ENCODE measurements around the gene RXFP3.
"Not testable (repeated sequence)": the region's sequence is repeated elsewhere in the genome, so short reads cannot be mapped to it uniquely, and the experiment has no call there.

Gene RXFP3, protein sequence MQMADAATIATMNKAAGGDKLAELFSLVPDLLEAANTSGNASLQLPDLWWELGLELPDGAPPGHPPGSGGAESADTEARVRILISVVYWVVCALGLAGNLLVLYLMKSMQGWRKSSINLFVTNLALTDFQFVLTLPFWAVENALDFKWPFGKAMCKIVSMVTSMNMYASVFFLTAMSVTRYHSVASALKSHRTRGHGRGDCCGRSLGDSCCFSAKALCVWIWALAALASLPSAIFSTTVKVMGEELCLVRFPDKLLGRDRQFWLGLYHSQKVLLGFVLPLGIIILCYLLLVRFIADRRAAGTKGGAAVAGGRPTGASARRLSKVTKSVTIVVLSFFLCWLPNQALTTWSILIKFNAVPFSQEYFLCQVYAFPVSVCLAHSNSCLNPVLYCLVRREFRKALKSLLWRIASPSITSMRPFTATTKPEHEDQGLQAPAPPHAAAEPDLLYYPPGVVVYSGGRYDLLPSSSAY

DNA sequence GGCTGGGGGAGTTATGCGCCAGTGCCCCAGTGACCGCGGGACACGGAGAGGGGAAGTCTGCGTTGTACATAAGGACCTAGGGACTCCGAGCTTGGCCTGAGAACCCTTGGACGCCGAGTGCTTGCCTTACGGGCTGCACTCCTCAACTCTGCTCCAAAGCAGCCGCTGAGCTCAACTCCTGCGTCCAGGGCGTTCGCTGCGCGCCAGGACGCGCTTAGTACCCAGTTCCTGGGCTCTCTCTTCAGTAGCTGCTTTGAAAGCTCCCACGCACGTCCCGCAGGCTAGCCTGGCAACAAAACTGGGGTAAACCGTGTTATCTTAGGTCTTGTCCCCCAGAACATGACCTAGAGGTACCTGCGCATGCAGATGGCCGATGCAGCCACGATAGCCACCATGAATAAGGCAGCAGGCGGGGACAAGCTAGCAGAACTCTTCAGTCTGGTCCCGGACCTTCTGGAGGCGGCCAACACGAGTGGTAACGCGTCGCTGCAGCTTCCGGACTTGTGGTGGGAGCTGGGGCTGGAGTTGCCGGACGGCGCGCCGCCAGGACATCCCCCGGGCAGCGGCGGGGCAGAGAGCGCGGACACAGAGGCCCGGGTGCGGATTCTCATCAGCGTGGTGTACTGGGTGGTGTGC lies at the start of gene RXFP3:
RXFP3 (plus strand) TSS at position 6 of the 636 bp plus-strand sequence; CDS start at position 361, 355 bp downstream.
- no peak for DNase-seq (ENCODE audit: low read depth in 2 of 2)

- no peak for DNase-seq (ENCODE audit: low read depth in 2 of 2)
Measured at GRCh38 chr5:33887268-33887667, 48.9 kb upstream of the RXFP3 start.

- no peak for DNase-seq (ENCODE audit: low read depth in 2 of 2)
Measured at GRCh38 chr5:33888587-33888986, 47.6 kb upstream of the RXFP3 start.

DNA sequence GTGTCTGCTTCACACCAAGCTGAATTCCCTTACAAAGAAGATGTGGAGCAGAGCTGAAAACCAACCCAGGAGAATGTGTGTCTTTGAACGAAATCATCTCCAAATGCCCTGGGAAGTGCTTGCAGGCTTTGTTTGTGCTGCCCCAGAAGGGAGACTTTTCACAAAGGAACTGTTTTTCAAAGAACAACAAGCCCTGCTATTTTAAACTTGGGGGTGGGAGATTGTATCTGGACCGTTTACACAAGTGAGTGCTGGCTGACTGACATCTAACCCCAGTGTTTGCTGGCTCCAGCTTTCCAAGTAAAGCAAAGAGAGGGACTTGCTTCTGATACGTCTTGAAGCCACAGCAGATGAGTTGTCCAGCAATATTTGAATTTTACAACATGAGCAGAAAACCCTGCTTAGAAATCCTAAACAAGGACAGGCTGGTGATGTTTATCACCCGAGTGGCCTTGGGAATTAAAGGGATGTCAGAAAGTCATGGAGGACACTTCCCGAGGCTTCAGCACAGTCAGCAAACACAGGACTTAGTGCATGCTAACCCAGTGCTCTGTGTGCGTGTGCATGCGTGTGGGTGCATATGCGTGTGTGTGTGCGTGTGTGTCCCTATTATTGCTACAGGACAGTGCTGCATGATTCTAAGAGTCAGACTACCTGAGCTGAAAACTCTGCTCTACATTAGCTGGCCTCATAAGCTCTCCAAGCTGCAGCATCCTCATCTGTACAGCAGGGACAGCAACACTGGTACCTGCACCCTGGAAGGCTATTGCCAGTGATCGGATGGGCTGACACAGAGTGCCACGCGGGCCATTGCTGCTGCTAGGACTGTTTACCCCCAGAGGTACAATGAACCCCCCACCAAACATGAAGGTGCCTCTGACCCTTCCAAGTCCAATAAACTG lies 45.8 kb upstream of the RXFP3 start:
- no peak for DNase-seq (ENCODE audit: low read depth in 2 of 2)

- DNase-seq (ENCODE audit: low read depth in 2 of 2): no peak
Measured at GRCh38 chr5:33891446-33891787, 44.8 kb upstream of the RXFP3 start.

- DNase-seq (ENCODE audit: low read depth in 2 of 2): no peak
Measured at GRCh38 chr5:33891788-33892619, 44.2 kb upstream of the RXFP3 start, which contains the start of gene ADAMTS12. ADAMTS12 (minus strand) TSS chr5:33891990; CDS start chr5:33891856, 134 bp downstream.

DNA sequence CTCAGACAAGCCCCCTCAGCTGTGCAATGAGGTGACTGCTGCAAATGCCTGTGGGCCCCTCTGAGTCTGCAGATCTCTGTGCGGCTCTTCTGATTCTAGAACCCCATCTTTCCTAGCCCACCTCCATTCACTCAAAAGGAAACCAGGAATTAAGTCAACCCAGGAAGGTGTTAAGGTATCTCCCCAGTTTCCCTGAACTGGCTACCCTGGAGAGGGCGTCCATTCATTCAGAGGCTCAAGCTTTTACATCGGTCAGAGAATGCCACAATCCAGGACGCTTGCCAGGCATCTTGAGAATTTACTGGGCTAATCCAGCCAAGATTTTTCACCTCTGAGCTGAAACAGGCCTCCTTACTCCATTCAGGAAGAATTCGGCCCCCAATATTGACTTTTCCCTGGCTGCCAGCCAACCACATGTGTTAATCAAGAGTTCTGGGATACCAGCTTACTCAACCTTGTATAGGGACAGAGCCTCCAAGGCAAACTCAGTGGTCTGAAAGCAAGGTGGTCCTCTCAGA lies 43.5 kb upstream of the RXFP3 start:
- no peak for DNase-seq (ENCODE audit: low read depth in 2 of 2)

- DNase-seq (ENCODE audit: low read depth in 2 of 2): no peak
Measured at GRCh38 chr5:33894566-33894965, 41.6 kb upstream of the RXFP3 start.

DNA sequence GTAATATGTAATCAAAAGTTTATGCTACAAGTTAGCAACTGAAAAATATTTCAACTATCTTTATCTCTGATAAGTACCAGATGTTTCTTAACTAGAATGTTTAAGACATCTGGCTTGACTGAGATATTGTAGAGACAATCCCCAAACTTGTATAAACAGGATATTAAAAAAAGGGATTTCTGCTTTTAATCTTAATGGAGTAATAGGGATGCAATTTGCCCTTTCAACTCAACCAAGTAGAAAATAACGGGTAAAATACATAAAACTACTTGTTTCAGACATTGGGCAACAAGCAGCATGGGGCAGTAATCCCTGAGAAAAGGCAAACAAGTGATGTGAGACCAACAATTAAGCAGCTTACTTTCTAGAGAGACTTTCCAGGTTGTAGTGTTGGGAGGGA lies 35.0 kb upstream of the RXFP3 start:
- DNase-seq (ENCODE audit: low read depth in 2 of 2): no peak

- no peak for DNase-seq (ENCODE audit: low read depth in 2 of 2)
Measured at GRCh38 chr5:33903118-33903517, 33.1 kb upstream of the RXFP3 start.

DNA sequence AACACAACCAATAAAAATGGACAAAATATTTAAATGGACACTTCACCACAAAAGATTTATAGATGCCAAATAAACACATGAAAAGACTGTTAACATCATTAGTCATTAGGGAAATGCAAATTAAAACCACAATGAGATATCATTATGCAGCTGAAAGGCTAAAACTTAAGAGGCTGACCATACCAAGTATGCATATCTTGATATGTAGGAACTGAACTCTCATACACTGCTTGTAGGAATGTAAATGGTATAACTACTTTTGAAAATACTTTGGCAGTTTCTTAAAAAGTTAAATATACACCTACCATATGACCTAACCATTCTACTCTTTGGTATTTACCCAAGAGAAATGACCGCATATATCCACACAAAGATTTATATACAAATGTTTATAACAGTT lies 30.8 kb upstream of the RXFP3 start:
- DNase-seq (ENCODE audit: low read depth in 2 of 2): no peak

DNA sequence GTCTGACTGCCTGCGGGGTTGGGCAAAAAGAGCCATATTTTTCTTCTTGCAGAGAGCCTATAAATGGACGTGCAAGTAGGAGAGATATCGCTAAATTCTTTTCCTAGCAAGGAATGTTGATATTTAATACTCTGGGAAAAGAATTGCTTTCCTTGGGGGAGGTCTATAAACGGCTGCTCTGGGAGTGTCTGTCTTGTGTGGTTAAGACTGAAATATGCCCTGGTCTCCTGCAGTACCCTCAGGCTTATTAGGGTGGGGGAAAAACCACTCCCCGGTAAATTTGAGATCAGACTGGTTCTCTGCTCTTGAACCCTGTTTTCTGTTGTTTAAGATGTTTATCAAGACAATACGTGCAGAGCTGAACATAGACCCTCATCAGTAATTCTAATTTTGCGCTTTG lies 29.9 kb upstream of the RXFP3 start:
- DNase-seq (ENCODE audit: low read depth in 2 of 2): not testable (repeated sequence)

DNA sequence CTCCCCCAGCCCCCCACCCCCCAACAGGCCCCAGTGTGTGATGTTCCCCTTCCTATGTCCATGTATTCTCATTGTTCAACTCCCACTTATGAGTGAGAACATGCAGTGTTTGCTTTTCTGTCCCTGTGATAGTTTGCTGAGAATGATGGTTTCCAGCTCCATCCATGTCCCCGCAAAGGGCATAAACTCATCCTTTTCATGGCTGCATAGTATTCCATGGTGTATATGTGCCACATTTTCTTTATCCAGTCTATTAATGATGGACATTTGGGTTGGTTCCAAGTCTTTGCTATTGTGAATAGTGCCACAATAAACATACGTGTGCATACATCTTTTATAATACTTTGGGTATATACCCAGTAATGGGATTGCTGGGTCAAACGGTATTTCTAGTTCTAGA lies 21.3 kb upstream of the RXFP3 start:
- not testable (repeated sequence) for DNase-seq (ENCODE audit: low read depth in 2 of 2)

DNA sequence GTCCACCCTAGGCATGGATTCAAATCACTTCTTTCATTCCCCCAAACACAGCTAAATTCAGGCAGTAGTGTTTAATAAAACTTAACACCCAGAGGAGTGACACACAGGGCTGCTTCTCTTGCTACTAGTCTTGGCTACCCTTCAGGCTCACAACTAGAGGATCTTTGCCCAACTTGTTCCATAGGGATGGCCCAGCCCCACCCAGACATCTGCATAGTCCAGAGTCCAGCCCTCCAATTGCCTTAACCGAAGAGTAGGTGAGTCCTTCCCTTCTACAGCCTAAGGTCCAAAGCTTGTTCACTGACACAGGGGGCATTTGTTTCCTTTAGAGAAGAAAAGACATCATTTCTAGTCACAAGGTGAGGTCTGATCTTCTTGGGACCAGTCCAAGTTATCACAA lies 15.2 kb upstream of the RXFP3 start:
- no peak for DNase-seq (ENCODE audit: low read depth in 2 of 2)

GRCh38 chr5:33925278-33925677 lies 10.9 kb upstream of the RXFP3 start:
- DNase-seq (ENCODE audit: low read depth in 2 of 2): no peak

DNA sequence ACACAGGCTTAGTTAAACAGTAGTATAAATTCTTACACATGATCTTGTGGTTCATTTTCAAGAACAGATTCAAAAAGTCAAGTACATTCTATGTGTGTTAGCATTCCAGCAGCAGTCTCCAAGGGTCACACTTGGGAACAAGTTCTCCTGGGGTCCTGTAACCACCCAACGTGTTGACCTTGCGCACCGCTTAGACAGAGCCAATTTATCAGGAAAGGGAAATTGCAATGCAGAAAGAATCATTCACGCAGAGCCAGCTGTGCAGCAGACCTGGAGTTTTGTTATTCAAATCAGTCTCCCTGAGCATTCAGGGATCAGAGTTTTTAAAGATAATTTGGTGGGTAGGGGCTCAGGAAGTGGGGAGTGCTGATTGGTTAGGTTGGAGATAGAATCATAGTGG lies 8.5 kb upstream of the RXFP3 start:
- DNase-seq (ENCODE audit: low read depth in 2 of 2): no peak

DNA sequence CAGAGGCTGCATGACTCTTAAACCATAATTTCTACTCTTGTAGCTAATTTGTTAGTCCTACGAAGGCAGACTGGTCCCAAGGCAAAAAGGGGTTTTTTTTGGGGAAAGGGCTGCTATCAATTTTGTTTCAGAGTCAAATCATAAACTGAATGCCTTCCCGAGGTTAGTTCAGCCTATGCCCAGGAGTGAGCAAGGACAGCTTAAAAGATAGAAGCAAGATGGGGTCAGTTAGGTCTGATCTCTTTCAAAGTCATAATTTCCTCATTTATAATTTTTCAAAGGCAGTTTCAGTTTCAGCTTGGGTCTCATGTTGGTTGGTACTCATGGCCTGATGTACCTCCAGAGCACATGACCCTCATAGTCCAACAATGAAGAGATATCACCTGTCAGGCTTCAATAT lies 7.9 kb upstream of the RXFP3 start:
- DNase-seq (ENCODE audit: low read depth in 2 of 2): no peak

- no peak for DNase-seq (ENCODE audit: low read depth in 2 of 2)
Measured at GRCh38 chr5:33929925-33930690, 6.1 kb upstream of the RXFP3 start.

DNA sequence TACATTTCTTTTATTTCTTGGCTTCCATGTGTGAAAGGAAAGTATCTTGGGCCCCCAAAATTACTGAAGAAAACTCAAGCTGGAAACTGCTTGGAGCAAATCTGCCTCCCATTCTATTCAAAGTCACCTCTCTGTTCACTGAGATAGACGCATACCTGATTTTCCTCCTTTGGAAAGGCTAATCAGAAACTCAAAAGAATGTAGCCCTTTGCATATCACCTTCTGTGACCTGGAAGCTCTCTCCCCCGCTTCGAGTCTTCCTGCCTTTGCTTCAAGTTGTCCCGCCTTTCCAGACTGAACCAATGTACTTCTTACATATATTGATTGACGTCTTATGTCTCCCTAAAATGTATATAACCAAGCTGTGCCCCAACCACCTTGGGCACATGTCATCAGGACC lies 5.0 kb upstream of the RXFP3 start:
- no peak for DNase-seq (ENCODE audit: low read depth in 2 of 2)

GRCh38 chr5:33933723-33934169 lies 2.4 kb upstream of the RXFP3 start:
- DNase-seq (ENCODE audit: low read depth in 2 of 2): no peak

All from stimulated activated CD4-positive, alpha-beta T cell treated with anti-CD3 and anti-CD28 coated beads, Interleukin-1b, Interleukin-23, amount 100 ng/mL, for 1 hour (primary cell).